ENCODE measurements around the gene VEGFD.

VEGFD gene

GRCh38 chrX:15384304-15384703 is at the start of gene VEGFD:
Gene VEGFD, minus strand, starts transcription at chrX:15384413. Its CDS starts 467 bp downstream, at chrX:15383946.
- Mint-ChIP-seq H3K4me1 (ENCODE audit: low read depth) (no peaks in the 10 kb centered on the region), H3K4me3 (no peak within 1 kb of the TSS), H3K27ac (no peak within 1 kb of the TSS), H3K27me3 (peaks cover 68% of the 10 kb centered on the region), H3K36me3 (ENCODE audit: low read depth) (no peaks in the 10 kb centered on the region), H3K9me3 (no peaks in the 10 kb centered on the region)
- DNase-seq, result no peak

- no peak overlapping the region for H3K27ac Mint-ChIP-seq
- H3K9me3 Mint-ChIP-seq, result no peaks in the 10 kb centered on the region
- H3K27me3 Mint-ChIP-seq, result peaks cover 57% of the 10 kb centered on the region
- H3K4me3 Mint-ChIP-seq, result no peak overlapping the region
- H3K4me1 Mint-ChIP-seq (ENCODE audit: low read depth), result no peaks in the 10 kb centered on the region
- no peaks in the 10 kb centered on the region for H3K36me3 Mint-ChIP-seq (ENCODE audit: low read depth)
- DNase-seq, result no peak
Measured at GRCh38 chrX:15430584-15430983, 46.4 kb upstream of the VEGFD start.

GRCh38 chrX:15430076-15430475 is 45.9 kb upstream of the VEGFD start:
- Mint-ChIP-seq H3K4me3 (no peak overlapping the region), H3K36me3 (ENCODE audit: low read depth) (no peaks in the 10 kb centered on the region), H3K4me1 (ENCODE audit: low read depth) (no peaks in the 10 kb centered on the region), H3K27me3 (peaks cover 54% of the 10 kb centered on the region), H3K27ac (no peak overlapping the region), H3K9me3 (no peaks in the 10 kb centered on the region)
- no peak for DNase-seq

GRCh38 chrX:15425024-15425423 is 40.8 kb upstream of the VEGFD start:
- H3K27ac Mint-ChIP-seq, result no peak overlapping the region
- H3K4me1 Mint-ChIP-seq (ENCODE audit: low read depth), result no peaks in the 10 kb centered on the region
- DNase-seq, result no peak
- no peak overlapping the region for H3K4me3 Mint-ChIP-seq
- no peaks in the 10 kb centered on the region for H3K36me3 Mint-ChIP-seq (ENCODE audit: low read depth)
- no peaks in the 10 kb centered on the region for H3K9me3 Mint-ChIP-seq
- H3K27me3 Mint-ChIP-seq, result peaks cover 37% of the 10 kb centered on the region

GRCh38 chrX:15418707-15419181 is 34.5 kb upstream of the VEGFD start:
- H3K36me3 Mint-ChIP-seq (ENCODE audit: low read depth), result no peaks in the 10 kb centered on the region
- peaks cover 5% of the 10 kb centered on the region for H3K9me3 Mint-ChIP-seq
- no peak overlapping the region for H3K27ac Mint-ChIP-seq
- DNase-seq, result no peak
- peaks cover 53% of the 10 kb centered on the region for H3K27me3 Mint-ChIP-seq
- no peaks in the 10 kb centered on the region for H3K4me1 Mint-ChIP-seq (ENCODE audit: low read depth)
- no peak overlapping the region for H3K4me3 Mint-ChIP-seq

- DNase-seq, result no peak
- no peak overlapping the region for H3K27ac Mint-ChIP-seq
- no peak overlapping the region for H3K4me3 Mint-ChIP-seq
- H3K9me3 Mint-ChIP-seq, result peaks cover 5% of the 10 kb centered on the region
- H3K27me3 Mint-ChIP-seq, result peaks cover 56% of the 10 kb centered on the region
- H3K36me3 Mint-ChIP-seq (ENCODE audit: low read depth), result no peaks in the 10 kb centered on the region
- H3K4me1 Mint-ChIP-seq (ENCODE audit: low read depth), result no peaks in the 10 kb centered on the region
Measured at GRCh38 chrX:15418041-15418706, 34.0 kb upstream of the VEGFD start.

- peaks cover 5% of the 10 kb centered on the region for H3K9me3 Mint-ChIP-seq
- no peak overlapping the region for H3K27ac Mint-ChIP-seq
- H3K27me3 Mint-ChIP-seq, result peaks cover 70% of the 10 kb centered on the region
- DNase-seq, result no peak
- H3K4me3 Mint-ChIP-seq, result no peak overlapping the region
- H3K36me3 Mint-ChIP-seq (ENCODE audit: low read depth), result no peaks in the 10 kb centered on the region
- H3K4me1 Mint-ChIP-seq (ENCODE audit: low read depth), result no peaks in the 10 kb centered on the region
Measured at GRCh38 chrX:15416133-15416993, 32.1 kb upstream of the VEGFD start.

GRCh38 chrX:15413101-15413500 is 28.9 kb upstream of the VEGFD start:
- H3K36me3 Mint-ChIP-seq (ENCODE audit: low read depth), result no peaks in the 10 kb centered on the region
- no peak overlapping the region for H3K4me3 Mint-ChIP-seq

GRCh38 chrX:15410947-15411346 is 26.7 kb upstream of the VEGFD start:
- no peak for DNase-seq
- Mint-ChIP-seq H3K36me3 (ENCODE audit: low read depth) (no peaks in the 10 kb centered on the region), H3K27ac (no peak overlapping the region), H3K4me3 (no peak overlapping the region), H3K9me3 (no peaks in the 10 kb centered on the region), H3K4me1 (ENCODE audit: low read depth) (no peaks in the 10 kb centered on the region), H3K27me3 (peaks cover 67% of the 10 kb centered on the region)

More at GRCh38 chrX:15413101-15413500, 28.9 kb upstream of the VEGFD start:
- Mint-ChIP-seq H3K27me3 (peaks cover 66% of the 10 kb centered on the region), H3K4me1 (ENCODE audit: low read depth) (no peaks in the 10 kb centered on the region), H3K27ac (no peak overlapping the region), H3K9me3 (peaks cover 5% of the 10 kb centered on the region)
- no peak for DNase-seq

GRCh38 chrX:15410430-15410829 is 26.2 kb upstream of the VEGFD start:
- Mint-ChIP-seq H3K4me3 (no peak overlapping the region), H3K27me3 (peaks cover 64% of the 10 kb centered on the region), H3K27ac (no peak overlapping the region), H3K9me3 (no peaks in the 10 kb centered on the region), H3K36me3 (ENCODE audit: low read depth) (no peaks in the 10 kb centered on the region), H3K4me1 (ENCODE audit: low read depth) (no peaks in the 10 kb centered on the region)
- DNase-seq, result no peak

- H3K4me1 Mint-ChIP-seq (ENCODE audit: low read depth), result peaks cover 3% of the 10 kb centered on the region
- H3K27me3 Mint-ChIP-seq, result peaks cover 41% of the 10 kb centered on the region
- no peaks in the 10 kb centered on the region for H3K36me3 Mint-ChIP-seq (ENCODE audit: low read depth)
- H3K4me3 Mint-ChIP-seq, result no peak overlapping the region
- DNase-seq, result no peak
- H3K9me3 Mint-ChIP-seq, result no peaks in the 10 kb centered on the region
- no peak overlapping the region for H3K27ac Mint-ChIP-seq
Measured at GRCh38 chrX:15405846-15406245, 21.6 kb upstream of the VEGFD start.

GRCh38 chrX:15404401-15405096 is 20.3 kb upstream of the VEGFD start:
- peaks cover 39% of the 10 kb centered on the region for H3K27me3 Mint-ChIP-seq
- no peak overlapping the region for H3K27ac Mint-ChIP-seq
- DNase-seq, result no peak
- no peak overlapping the region for H3K4me3 Mint-ChIP-seq
- H3K4me1 Mint-ChIP-seq (ENCODE audit: low read depth), result peaks cover 3% of the 10 kb centered on the region
- H3K36me3 Mint-ChIP-seq (ENCODE audit: low read depth), result no peaks in the 10 kb centered on the region
- no peaks in the 10 kb centered on the region for H3K9me3 Mint-ChIP-seq

- Mint-ChIP-seq H3K9me3 (no peaks in the 10 kb centered on the region), H3K4me3 (no peak overlapping the region), H3K27ac (no peak overlapping the region), H3K4me1 (ENCODE audit: low read depth) (peaks cover 3% of the 10 kb centered on the region), H3K36me3 (ENCODE audit: low read depth) (no peaks in the 10 kb centered on the region), H3K27me3 (peaks cover 23% of the 10 kb centered on the region)
- DNase-seq, result no peak
Measured at GRCh38 chrX:15401378-15401777, 17.2 kb upstream of the VEGFD start.

GRCh38 chrX:15399962-15400391 is 15.8 kb upstream of the VEGFD start:
- Mint-ChIP-seq H3K9me3 (no peaks in the 10 kb centered on the region), H3K4me3 (no peak overlapping the region)

More at GRCh38 chrX:15399962-15400391, 15.8 kb upstream of the VEGFD start:
- H3K4me1 Mint-ChIP-seq (ENCODE audit: low read depth), result peaks cover 3% of the 10 kb centered on the region
- peaks cover 22% of the 10 kb centered on the region for H3K27me3 Mint-ChIP-seq
- no peaks in the 10 kb centered on the region for H3K36me3 Mint-ChIP-seq (ENCODE audit: low read depth)
- DNase-seq, result no peak
- H3K27ac Mint-ChIP-seq, result no peak overlapping the region

All from activated T-cell treated with anti-CD3 and anti-CD28 coated beads, Interleukin-2, amount 50 U/mL, for 24 hours (primary cell).